Stimulated activated CD8-positive, alpha-beta memory T cell treated with anti-CD3 and anti-CD28 coated beads, Interleukin-7, amount 100 ng/mL, for 1 hour (primary cell): ENCODE data around the gene SPC25.
"Not testable (repeated sequence)": the region's sequence is repeated elsewhere in the genome, so short reads cannot be mapped to it uniquely, and the experiment has no call there.

Experiments
- DNase-seq, 2 donors: peaks; one replicate each; pipeline ENCODE4 v3.0.0-alpha.2; 2020; ENCODE audit warnings: low read depth in 2 of 2

The SPC25 gene

DNA sequence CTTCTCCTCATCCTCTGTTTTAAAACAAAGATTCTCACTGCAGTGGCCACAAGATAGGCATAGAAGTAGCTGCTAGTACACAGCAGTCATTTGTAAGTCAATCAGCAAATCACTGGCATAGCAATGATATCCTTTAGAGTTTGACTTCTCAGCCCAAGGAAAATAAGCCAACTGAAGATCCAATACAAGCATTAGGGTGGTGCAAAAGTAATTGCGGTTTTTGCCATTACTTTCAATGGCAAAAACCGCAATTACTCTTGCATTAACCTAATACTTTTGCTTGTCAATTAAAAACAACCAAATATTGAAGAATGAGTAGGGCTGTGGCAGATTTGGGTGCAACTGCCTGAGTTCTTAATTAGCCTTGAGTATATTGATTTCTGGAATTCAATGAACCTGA lies 13.7 kb upstream of the SPC25 start:
- no peak for DNase-seq

DNA sequence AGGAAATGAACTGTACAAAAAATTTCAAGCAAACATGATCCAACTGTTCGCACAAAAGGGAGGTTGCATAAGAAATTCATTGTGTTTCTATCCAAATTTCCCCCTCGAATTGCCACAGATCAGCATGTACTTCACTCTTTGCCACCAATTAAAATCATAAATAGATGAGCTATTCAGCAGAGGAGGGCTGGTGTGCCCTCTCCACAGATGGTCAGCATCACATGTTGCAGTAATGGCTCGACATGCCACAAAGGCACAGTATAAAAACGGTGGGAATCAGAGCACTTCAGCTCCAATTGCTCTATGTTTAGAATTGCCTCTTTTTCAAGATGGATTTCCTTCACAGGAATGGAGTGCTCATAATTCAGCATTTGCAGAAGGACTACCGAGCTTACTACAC lies 10.8 kb upstream of the SPC25 start, which contains the start of gene G6PC2:
Gene G6PC2, plus strand, starts transcription at position 289 of the 400 bp plus-strand sequence. Its CDS starts 41 bp downstream, at position 330.
- DNase-seq, result no peak

DNA sequence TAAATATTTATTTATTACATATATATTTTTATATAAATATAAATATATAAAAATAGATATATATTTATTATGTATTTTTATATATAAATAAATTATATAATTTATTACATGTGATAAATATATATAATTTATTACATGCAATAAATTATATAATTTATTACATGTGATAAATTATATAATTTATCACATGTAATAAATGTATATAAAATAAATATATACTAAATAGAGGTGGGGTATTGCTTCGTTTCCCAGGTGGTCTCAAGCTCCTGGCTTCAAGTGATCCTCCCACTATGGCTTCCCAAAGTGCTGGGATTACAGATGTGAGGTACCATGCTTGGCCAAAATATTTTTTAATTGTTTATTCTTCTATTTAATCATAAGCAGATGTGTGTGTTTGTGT lies 7.2 kb upstream of the SPC25 start:
- DNase-seq, result no peak

DNA sequence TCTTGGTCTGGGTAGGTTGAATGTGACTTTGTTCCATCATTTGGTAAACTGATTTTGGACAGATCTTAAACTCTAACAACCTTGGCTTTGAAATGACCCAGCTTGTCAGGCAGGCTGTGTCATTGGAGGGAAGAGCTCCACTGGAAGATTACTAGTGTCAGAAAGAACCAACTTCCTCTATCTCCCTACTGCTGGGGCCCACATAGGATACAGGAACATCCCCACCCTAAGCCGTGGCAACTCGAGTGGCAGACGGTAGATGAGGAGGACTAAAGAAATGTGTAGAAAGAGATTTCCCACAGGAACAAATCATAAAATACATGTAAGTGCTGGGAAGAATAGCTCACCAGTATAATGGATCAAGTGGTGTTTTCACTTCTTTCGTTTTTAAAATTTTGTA lies 6.6 kb upstream of the SPC25 start:
- no peak for DNase-seq

DNA sequence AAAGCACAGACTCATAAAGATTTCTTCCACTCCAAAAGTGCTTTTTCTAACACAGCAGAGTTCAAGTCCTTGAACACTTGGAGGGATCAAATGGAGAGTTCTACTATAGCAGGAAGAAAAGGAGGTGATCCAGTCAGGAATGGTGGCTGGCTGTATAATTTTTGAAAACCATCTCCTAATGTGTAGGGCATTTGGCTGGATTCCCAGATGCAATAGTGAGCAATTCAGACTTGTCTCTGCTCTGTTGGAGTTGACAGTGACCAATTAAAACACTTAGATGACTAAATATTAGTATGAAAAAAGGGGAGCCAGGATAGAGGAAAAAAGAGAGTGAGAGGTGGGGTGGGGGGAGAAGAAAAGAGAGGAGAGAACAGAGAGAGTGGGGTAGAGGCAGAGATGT lies 5.5 kb upstream of the SPC25 start:
- DNase-seq, result no peak

DNA sequence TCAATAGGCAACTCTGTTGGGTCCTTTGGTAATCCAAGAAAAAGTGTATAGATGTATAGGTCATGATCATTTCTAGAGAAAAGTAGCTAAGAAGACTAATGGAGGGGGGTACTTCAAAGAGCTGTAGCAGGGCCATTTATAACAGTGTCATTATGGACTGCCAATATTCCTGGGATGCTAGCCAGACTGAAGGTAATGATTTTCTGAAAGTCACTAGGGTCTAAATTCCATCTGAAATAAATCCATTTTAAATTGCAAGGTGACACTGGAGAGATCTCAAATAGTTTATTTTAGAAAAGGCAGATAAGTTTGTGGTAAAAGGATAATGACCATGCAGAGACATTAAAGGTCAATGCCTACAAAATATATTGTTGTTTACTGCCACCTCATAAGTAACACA lies 4.5 kb upstream of the SPC25 start:
- DNase-seq, result no peak

DNA sequence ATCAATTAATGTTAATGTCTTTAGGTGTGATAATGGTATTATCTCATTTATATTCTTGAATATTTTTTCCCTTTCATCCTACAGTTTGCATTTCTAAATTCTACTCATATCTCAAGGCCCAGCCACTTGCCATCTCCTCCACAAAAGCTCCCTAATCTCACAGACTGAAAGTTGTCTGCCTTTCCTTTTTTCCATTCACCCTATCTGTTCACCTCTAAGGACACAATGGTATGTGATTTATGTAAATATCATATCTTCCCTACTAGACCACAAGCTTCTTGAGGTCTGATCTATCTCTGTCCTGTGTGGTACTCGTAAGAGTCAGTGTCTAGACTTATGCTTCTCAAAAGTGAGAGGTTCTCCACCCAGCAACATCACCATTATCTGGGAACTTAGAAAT lies 3.9 kb upstream of the SPC25 start:
- no peak for DNase-seq

GRCh38 chr2:168892327-168892726 lies 2.1 kb upstream of the SPC25 start:
- DNase-seq, result no peak

GRCh38 chr2:168889635-168890005 lies 610 bp downstream of the SPC25 start:
- no peak for DNase-seq

GRCh38 chr2:168884975-168885374 lies 5.3 kb downstream of the SPC25 start:
- DNase-seq, result no peak

GRCh38 chr2:168882163-168882562 lies 8.1 kb downstream of the SPC25 start:
- DNase-seq, result not testable (repeated sequence)

- no peak for DNase-seq
Observed at GRCh38 chr2:168874368-168875054, 15.7 kb downstream of the SPC25 start.

DNA sequence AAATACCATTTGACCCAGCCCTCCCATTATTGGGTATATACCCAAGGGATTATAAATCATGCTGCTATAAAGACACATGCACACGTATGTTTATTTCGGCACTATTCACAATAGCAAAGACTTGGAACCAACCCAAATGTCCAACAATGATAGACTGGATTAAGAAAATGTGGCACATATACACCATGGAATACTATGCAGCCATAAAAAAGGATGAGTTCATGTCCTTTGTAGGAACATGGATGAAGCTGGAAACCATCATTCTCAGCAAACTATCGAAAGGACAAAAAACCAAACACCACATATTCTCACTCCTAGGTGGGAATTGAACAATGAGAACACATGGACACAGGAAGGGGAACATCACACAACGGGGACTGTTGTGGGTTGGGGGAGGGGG lies 19.4 kb downstream of the SPC25 start:
- not testable (repeated sequence) for DNase-seq

- not testable (repeated sequence) for DNase-seq
Observed at GRCh38 chr2:168870369-168870768, 19.9 kb downstream of the SPC25 start.

DNA sequence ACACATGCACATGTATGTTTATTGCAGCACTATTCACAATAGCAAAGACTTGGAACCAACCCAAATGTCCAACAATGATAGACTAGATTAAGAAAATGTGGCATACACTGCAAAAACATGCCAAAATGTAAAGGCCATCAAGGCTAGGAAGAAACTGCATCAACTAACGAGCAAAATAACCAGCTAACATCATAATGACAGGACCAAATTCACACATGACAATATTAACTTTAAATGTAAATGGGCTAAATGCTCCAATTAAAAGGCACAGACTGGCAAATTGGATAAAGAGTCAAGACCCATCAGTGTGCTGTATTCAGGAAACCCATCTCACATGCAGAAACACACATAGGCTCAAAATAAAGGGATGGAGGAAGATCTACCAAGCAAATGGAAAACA lies 23.1 kb downstream of the SPC25 start:
- DNase-seq, result not testable (repeated sequence)

GRCh38 chr2:168858146-168858545 lies 32.1 kb downstream of the SPC25 start:
- no peak for DNase-seq

GRCh38 chr2:168855601-168856000 lies 34.6 kb downstream of the SPC25 start:
- no peak for DNase-seq

DNA sequence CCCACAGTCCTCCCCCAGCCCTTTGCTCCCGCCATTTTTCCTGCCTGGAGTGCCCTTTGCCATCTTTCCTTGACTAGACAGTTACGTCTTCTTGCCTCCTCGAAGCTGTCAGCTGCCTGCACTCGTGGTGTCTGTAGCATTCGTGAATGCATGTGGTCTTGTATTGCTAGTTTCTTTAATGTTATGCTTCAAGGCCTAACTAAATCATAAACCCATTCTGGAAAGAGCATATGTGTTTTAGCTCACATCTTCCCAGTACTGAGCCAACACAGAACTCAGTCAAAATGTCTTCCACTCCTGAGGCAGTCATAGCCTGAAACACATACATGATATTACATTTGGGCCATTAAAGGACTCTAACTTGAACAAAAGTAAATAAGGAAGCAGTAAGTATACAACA lies 35.6 kb downstream of the SPC25 start:
- no peak for DNase-seq

DNA sequence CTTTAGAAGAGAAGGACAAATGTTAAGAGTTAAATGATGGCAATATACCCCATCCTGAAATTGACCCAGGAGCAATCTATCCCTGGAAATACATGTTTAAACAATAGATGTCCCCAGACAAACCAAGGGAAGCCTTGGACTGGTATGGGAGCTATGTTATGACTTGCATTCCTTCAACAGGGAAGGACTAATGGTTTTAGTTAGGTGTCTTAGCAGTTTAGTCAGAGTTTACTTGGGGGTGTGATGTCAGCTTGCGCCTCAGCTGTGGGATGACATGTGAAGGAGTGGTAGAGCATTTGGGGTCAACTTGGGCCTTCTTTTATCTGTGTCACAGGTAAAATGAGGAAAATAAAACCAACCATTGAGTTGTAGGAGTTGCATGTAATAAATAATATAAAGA lies 36.8 kb downstream of the SPC25 start:
- no peak for DNase-seq

- no peak for DNase-seq
Observed at GRCh38 chr2:168852481-168852880, 37.7 kb downstream of the SPC25 start.

DNA sequence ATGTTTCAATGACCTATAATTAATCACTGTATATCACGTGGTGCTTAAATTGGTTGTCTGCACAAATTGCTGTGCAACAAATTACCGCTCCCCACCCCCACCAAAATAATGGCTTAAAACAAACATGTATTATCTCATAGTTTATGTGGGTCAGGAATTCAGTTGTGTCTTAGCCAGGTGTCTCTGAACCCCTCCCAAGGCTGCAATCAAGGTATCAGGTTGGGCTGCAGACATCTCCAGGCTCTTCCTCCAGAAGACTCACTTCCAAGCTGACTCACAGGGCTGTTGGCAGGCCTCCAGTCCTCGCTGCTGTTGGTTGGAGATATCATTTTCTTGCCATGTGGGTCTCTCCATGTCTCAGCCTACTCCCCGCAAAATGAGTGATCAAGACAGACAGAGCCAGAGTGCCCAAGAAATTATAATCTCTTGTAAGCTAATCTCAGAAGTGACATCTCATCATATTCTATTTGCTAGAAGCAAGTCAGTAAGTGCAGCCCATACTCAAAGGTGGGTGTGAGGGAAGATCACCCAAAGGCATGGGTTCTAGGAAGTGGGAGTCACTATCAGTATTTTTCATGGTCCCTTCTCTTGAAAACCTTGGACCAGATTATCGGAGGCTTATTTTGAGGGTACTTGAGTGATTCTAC lies 38.4 kb downstream of the SPC25 start:
- no peak for DNase-seq

DNA sequence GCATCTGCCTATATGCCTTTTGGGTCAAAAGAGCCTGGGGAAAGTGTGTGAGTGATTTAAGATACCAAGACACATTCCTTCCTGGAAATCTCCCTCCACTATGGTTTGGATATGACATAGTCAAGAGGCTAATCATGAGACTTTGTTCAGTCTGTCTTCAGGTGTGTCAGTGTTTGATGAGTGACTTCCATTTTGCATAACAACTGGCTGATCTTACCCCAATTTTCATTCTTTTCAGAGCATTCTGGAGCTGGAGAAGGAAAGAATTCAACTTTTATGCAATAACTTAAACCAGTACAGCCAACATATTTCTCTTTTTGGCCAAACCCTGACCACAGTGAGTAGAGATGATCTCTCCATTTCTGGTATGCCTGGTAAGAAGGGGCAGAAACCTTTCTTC lies 39.4 kb downstream of the SPC25 start:
- DNase-seq, result no peak

- no peak for DNase-seq
Observed at GRCh38 chr2:168849610-168850009, 40.6 kb downstream of the SPC25 start.

- DNase-seq, result no peak
Observed at GRCh38 chr2:168848225-168848624, 42.0 kb downstream of the SPC25 start.
